ENCODE data around the gene KRT13.

Gene KRT13

GRCh38 chr17:41529491-41529915, 24.1 kb upstream of the KRT13 start:
- H3K79me2 ChIP-seq (ENCODE audit: insufficient read depth, low read length), result no peaks in the 10 kb centered on the region
- H3K27ac ChIP-seq (ENCODE audit: low read depth, low read length, poor library complexity, severe bottlenecking), result no peak overlapping the region
- H3K9ac ChIP-seq (ENCODE audit: low read length), result no peak overlapping the region
- H3K27me3 ChIP-seq (ENCODE audit: insufficient read depth, low read length), result no peaks in the 10 kb centered on the region
- H3F3A ChIP-seq (ENCODE audit: insufficient read depth, low read length), result no peaks in the 10 kb centered on the region
- H3K4me1 ChIP-seq (ENCODE audit: insufficient read depth, low read length, severe bottlenecking), result no peaks in the 10 kb centered on the region
- H4K20me1 ChIP-seq (ENCODE audit: insufficient read depth, low read length), result no peaks in the 10 kb centered on the region
- H3K4me3 ChIP-seq (ENCODE audit: low read depth, low read length, poor library complexity, severe bottlenecking), result no peak overlapping the region
- H3K9me3 ChIP-seq (ENCODE audit: low read length), result no peaks in the 10 kb centered on the region
- no peak overlapping the region for H3K4me2 ChIP-seq (ENCODE audit: low read length)
- TF ChIP-seq CTCF (IDR thresholded peaks at IDR 0.05; ENCODE audit: low read length), result no peak
- no peak for TF ChIP-seq EZH2 (IDR thresholded peaks at IDR 0.05; ENCODE audit: borderline replicate concordance, low read length)
- no peak overlapping the region for H2AFZ ChIP-seq (ENCODE audit: low read length)
- H3K36me3 ChIP-seq (ENCODE audit: insufficient read depth, low read length), result no peaks in the 10 kb centered on the region
- H3K9me2 ChIP-seq (ENCODE audit: low read depth, low read length), result no peaks in the 10 kb centered on the region

DNA sequence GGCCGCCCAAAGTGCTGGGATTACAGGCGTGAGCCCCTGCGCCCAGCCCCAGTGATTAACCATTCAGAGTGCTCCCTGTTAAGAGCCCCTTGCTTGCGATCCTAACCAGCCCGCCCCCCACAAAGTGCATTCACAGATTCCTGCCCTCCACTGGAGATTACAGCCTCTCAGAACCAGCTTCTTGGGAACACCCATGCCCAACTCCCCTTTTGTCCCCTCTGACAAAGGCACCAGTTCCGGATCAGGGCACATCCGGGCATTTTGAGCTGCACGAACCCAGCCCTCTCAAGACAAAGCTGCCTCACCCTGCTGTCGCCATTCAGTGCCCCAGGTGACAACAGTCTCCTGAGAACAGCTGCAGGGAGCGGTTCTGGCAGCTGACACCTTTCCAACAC, 23.5 kb upstream of the KRT13 start:
- Histone ChIP-seq H3K27me3 (ENCODE audit: insufficient read depth, low read length) (no peaks in the 10 kb centered on the region), H3K4me2 (ENCODE audit: low read length) (no peak overlapping the region), H3K4me1 (ENCODE audit: insufficient read depth, low read length, severe bottlenecking) (no peaks in the 10 kb centered on the region), H3K36me3 (ENCODE audit: insufficient read depth, low read length) (no peaks in the 10 kb centered on the region), H3K4me3 (ENCODE audit: low read depth, low read length, poor library complexity, severe bottlenecking) (no peak overlapping the region), H3K9me2 (ENCODE audit: low read depth, low read length) (no peaks in the 10 kb centered on the region), H3F3A (ENCODE audit: insufficient read depth, low read length) (no peaks in the 10 kb centered on the region), H3K9ac (ENCODE audit: low read length) (no peak overlapping the region), H3K9me3 (ENCODE audit: low read length) (no peaks in the 10 kb centered on the region), H2AFZ (ENCODE audit: low read length) (no peak overlapping the region), H4K20me1 (ENCODE audit: insufficient read depth, low read length) (no peaks in the 10 kb centered on the region), H3K27ac (ENCODE audit: low read depth, low read length, poor library complexity, severe bottlenecking) (no peak overlapping the region), H3K79me2 (ENCODE audit: insufficient read depth, low read length) (no peaks in the 10 kb centered on the region)
- TF ChIP-seq CTCF (IDR thresholded peaks at IDR 0.05; ENCODE audit: low read length) (no peak), EZH2 (IDR thresholded peaks at IDR 0.05; ENCODE audit: borderline replicate concordance, low read length) (no peak)

DNA sequence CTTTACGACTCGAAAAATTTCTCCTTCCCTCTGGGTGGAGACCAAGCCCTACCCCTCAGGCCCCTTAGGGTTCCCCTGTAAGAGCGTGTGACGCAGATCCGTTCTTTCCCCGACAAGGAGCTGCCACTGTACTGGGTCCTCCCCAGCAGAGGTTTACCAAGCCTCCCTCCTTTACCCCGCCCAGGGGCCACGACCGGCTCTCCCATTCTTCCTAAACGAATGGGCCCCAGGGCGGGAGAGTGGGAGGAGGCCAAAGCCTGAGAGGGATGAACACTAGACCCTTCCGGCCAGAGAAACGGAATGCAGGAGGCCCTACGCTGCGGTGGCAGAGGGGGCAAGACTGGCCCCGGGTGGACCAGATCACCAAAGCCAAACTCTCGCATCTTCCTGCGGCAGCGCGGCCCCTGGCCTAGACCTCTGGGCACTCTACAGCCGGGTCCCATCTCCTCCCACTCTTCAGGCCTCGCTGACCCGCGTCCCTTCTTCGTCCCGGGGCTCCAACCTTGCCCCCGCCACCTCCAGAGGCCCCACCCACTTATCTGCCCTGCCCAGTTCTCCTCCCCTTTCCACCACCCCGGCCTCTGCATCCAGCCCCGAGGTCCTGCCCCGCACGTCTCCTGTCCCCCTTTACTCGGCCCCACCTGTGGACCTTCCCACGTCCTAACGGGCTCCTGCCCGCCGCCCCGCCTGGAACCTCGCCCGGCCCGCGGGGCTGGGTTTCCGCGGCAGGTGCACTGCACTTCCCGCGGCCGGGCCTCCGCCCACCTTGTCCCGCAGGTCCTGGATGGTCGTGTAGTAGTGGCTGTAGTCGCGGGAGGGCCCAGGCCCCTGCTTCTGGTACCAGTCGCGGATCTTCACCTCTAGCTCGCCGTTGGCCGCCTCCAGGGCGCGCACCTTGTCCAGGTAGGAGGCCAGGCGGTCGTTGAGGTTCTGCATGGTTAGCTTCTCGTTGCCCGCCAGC, 21.9 kb upstream of the KRT13 start:
- H3K27ac ChIP-seq (ENCODE audit: low read depth, low read length, poor library complexity, severe bottlenecking), result no peak overlapping the region
- H3K9me3 ChIP-seq (ENCODE audit: low read length), result no peaks in the 10 kb centered on the region
- H3K27me3 ChIP-seq (ENCODE audit: insufficient read depth, low read length), result 0 out of 2 replicates have a peak, but pooled peaks cover 3% of the 10 kb centered on the region
- no peaks in the 10 kb centered on the region for H3K9me2 ChIP-seq (ENCODE audit: low read depth, low read length)
- no peaks in the 10 kb centered on the region for H3K36me3 ChIP-seq (ENCODE audit: insufficient read depth, low read length)
- H2AFZ ChIP-seq (ENCODE audit: low read length), result no peak overlapping the region
- no peak overlapping the region for H3K4me3 ChIP-seq (ENCODE audit: low read depth, low read length, poor library complexity, severe bottlenecking)
- no peaks in the 10 kb centered on the region for H3F3A ChIP-seq (ENCODE audit: insufficient read depth, low read length)
- H3K79me2 ChIP-seq (ENCODE audit: insufficient read depth, low read length), result no peaks in the 10 kb centered on the region
- no peak overlapping the region for H3K9ac ChIP-seq (ENCODE audit: low read length)
- H3K4me1 ChIP-seq (ENCODE audit: insufficient read depth, low read length, severe bottlenecking), result no peaks in the 10 kb centered on the region
- H3K4me2 ChIP-seq (ENCODE audit: low read length), result no peak overlapping the region
- TF ChIP-seq EZH2 (IDR thresholded peaks at IDR 0.05; ENCODE audit: borderline replicate concordance, low read length) (no peak), CTCF (IDR thresholded peaks at IDR 0.05; ENCODE audit: low read length) (no peak)
- no peaks in the 10 kb centered on the region for H4K20me1 ChIP-seq (ENCODE audit: insufficient read depth, low read length)

Data from OCI-LY1 (cell line).